GM13977 (cell line): ENCODE results near the gene CCDC87.

ENCODE experiments used
- DNase-seq: peaks from one replicate; pipeline ENCODE4 v3.0.0; 2012; ENCODE audit warnings: low spot score
- in situ Hi-C: fragments of 300-500 bp; cut with MboI; formaldehyde crosslinking; loops from one replicate; pipeline ENCODE4 v1.12.0; 2022; ENCODE audit warnings: low sequenced_read_pairs, low pct_unique_long_range_greater_than_20kb, mixed read lengths, inconsistent platforms; ENCODE audit not compliant: unreplicated experiment
- TF ChIP-seq, protein P1 (sequence below): IDR thresholded peaks from 2 replicates; pipeline ENCODE4 v1.5.1; 2012; ENCODE audit warnings: mild to moderate bottlenecking, control low read depth; ENCODE audit not compliant: insufficient read depth; ENCODE audit errors: extremely low read depth, missing control alignments

CCDC87 gene

DNA sequence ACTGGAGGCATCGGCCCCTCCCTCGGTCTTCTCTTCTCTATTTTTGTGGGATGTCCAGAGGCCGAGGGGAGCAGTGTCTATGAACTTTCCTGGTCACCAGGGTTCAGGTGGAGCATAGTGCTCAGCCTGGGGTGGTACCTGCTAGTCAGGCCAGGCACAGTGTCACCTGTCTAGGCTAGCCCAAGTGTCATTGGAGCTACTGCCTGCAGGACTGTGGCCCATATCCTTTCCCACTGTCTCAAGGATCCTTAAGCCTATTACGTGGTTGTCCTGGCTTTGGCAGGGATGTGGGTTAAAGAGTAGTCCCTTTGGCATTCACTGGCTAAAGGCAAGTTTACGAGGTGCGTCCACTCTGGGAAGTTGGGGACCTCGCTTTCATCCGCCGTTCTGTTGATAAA, 32.9 kb upstream of the CCDC87 start:
- DNase-seq, result no peak
- in situ Hi-C loops, result no loop called here
- TF ChIP-seq, protein P1, sequence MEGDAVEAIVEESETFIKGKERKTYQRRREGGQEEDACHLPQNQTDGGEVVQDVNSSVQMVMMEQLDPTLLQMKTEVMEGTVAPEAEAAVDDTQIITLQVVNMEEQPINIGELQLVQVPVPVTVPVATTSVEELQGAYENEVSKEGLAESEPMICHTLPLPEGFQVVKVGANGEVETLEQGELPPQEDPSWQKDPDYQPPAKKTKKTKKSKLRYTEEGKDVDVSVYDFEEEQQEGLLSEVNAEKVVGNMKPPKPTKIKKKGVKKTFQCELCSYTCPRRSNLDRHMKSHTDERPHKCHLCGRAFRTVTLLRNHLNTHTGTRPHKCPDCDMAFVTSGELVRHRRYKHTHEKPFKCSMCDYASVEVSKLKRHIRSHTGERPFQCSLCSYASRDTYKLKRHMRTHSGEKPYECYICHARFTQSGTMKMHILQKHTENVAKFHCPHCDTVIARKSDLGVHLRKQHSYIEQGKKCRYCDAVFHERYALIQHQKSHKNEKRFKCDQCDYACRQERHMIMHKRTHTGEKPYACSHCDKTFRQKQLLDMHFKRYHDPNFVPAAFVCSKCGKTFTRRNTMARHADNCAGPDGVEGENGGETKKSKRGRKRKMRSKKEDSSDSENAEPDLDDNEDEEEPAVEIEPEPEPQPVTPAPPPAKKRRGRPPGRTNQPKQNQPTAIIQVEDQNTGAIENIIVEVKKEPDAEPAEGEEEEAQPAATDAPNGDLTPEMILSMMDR, result no peak

DNA sequence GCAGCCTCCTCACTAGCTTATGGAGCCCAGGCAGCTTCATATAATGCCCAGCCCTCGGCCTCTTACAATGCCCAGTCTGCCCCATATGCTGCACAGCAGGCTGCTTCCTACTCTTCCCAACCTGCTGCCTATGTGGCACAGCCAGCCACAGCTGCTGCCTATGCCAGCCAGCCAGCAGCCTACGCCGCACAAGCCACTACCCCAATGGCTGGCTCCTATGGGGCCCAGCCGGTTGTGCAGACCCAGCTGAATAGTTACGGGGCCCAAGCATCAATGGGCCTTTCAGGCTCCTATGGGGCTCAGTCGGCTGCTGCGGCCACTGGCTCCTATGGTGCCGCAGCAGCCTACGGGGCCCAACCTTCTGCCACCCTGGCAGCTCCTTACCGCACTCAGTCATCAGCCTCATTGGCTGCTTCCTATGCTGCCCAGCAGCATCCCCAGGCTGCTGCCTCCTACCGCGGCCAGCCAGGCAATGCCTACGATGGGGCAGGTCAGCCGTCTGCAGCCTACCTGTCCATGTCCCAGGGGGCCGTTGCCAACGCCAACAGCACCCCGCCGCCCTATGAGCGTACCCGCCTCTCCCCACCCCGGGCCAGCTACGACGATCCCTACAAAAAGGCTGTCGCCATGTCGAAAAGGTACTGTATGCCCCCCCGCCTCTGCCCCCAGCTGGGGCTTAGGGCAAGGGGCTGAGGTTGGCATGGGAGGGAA, 32.3 kb upstream of the CCDC87 start:
- TF ChIP-seq, protein P1, result no peak
- in situ Hi-C loops, result no loop called here
- DNase-seq, result no peak

DNA sequence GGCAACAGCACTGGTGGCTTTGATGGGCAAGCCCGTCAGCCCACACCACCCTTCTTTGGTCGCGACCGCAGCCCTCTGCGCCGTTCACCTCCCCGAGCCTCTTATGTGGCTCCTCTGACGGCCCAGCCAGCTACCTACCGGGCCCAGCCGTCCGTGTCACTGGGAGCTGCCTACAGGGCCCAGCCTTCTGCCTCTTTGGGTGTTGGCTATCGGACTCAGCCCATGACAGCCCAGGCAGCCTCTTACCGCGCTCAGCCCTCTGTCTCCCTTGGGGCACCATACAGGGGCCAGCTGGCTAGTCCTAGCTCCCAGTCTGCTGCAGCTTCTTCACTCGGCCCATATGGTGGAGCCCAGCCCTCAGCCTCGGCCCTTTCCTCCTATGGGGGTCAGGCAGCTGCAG, 31.6 kb upstream of the CCDC87 start:
- in situ Hi-C loops, result no loop called here
- no peak for DNase-seq
- TF ChIP-seq, protein P1, result no peak

DNA sequence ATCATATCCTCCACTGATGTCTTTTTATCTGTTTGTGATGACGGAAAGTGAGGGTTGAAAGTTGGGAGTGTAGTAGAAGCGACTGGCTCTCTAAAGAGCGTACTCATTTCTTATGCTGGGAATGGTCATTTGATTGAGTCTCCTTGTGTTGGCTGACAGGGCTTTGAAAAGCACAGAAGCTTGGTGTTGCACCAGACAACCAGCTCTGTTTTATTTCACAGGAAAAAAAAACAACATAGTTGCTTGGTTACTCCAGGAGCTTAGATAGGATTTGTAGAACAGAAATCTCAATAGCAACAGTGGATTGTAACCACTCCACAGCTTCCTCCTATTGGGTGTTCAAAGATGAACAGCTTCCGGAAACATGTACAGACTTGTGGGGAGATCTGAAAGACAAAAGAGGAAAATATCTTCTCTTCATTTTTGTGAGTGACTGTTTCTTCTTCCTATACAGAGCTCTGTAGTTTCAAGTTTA, 26.3 kb upstream of the CCDC87 start:
- no peak for DNase-seq
- in situ Hi-C loops, result no loop called here
- TF ChIP-seq, protein P1, result no peak

DNA sequence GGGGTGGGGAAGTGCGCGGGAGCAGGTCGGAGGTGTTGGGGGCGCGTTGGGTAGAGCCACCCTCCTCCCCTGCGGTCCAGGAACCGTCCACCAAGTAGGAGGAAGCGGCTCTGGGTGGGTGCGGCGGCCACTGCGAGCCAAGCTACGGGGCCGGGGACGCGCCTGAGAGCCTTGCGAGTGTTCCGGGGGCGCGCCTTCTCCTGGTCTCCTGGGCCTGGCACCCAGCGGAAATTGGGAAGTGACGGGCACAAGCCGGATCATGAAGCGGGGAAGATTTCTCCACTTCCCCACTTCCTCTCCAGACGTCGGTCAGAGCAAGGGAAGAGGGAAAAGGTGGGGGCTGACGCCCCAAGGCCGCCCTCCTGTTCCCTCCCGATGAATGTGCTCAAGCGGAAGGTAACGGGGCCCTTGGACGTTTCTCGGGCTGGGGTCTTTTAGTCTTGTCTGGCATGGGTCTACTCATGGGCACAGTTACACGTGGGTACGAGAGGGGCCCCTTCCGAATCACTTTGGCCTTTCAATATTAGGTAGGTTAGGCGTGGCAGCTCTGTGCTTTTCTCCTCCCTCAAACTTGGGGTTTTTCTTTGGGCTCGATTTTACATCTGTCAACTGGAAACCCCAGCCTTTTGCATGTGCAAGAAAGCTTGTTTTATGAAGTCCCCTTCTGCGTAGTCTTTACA, 24.4 kb upstream of the CCDC87 start:
- TF ChIP-seq, protein P1, result no peak
- no peak for DNase-seq
- in situ Hi-C loops, result no loop called here

DNA sequence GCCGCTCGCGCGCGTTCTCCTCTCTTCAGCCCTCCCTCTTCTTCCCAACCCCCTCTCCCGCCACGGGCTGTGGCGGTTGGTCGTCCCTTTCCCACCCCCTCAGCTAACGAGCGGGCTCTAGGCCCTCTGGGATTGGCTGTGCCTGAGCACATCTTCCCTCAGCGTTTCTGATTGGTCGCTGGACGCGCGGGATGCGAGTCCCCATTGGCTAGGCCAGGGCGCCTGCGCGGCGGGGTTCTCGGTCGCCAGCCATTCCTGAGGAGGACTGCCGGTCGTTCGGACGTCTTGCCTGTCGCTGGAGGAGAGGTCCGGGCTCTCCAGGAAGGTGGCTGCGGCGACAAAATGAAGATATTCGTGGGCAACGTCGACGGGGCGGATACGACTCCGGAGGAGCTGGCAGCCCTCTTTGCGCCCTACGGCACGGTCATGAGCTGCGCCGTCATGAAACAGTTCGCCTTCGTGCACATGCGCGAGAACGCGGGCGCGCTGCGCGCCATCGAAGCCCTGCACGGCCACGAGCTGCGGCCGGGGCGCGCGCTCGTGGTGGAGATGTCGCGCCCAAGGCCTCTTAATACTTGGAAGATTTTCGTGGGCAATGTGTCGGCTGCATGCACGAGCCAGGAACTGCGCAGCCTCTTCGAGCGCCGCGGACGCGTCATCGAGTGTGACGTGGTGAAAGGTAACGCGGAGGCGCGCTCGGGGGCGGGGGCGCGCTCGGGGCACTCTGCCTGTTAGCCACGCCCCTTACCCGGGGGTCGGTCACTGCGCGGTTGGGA, 23.7 kb upstream of the CCDC87 start, which contains the start of gene RBM14:
Gene RBM14 (plus strand): TSS at position 252 of the 776 bp plus-strand sequence. CDS start 91 bp downstream, at position 343.
- DNase-seq, result peak; percentile 99
- TF ChIP-seq, protein P1, result no peak
- in situ Hi-C loops, result no loop called here
